Fibroblast of pulmonary artery (primary cell): Measurements from ENCODE around the gene RIBC2.

Source experiments
- DNase-seq: peaks from one replicate; pipeline ENCODE4 v3.0.0-alpha.2; 2010; ENCODE audit warnings: low read depth
- H3K4me3 ChIP-seq: replicated peaks from 2 replicates; pipeline ENCODE4 v1.5.1; 2011; ENCODE audit warnings: low read depth, mild to moderate bottlenecking, control low read depth, low read length, moderate library complexity
- CTCF ChIP-seq: IDR thresholded peaks from 2 replicates; pipeline ENCODE4 v1.5.1; 2011; ENCODE audit warnings: mild to moderate bottlenecking, control low read depth, low read length, inconsistent platforms; ENCODE audit errors: missing control alignments

The RIBC2 gene

GRCh38 chr22:45423524-45423923 is 10.0 kb downstream of the RIBC2 start:
- no peak overlapping the region for H3K4me3 ChIP-seq
- no peak for DNase-seq
- no peak for TF ChIP-seq CTCF

GRCh38 chr22:45424241-45424731 is 10.8 kb downstream of the RIBC2 start:
- no peak overlapping the region for H3K4me3 ChIP-seq
- no peak for DNase-seq
- TF ChIP-seq CTCF = no peak

GRCh38 chr22:45425101-45425500 is 11.6 kb downstream of the RIBC2 start:
- TF ChIP-seq CTCF = no peak
- DNase-seq = peak; percentile 29
- H3K4me3 ChIP-seq = no peak overlapping the region

DNA sequence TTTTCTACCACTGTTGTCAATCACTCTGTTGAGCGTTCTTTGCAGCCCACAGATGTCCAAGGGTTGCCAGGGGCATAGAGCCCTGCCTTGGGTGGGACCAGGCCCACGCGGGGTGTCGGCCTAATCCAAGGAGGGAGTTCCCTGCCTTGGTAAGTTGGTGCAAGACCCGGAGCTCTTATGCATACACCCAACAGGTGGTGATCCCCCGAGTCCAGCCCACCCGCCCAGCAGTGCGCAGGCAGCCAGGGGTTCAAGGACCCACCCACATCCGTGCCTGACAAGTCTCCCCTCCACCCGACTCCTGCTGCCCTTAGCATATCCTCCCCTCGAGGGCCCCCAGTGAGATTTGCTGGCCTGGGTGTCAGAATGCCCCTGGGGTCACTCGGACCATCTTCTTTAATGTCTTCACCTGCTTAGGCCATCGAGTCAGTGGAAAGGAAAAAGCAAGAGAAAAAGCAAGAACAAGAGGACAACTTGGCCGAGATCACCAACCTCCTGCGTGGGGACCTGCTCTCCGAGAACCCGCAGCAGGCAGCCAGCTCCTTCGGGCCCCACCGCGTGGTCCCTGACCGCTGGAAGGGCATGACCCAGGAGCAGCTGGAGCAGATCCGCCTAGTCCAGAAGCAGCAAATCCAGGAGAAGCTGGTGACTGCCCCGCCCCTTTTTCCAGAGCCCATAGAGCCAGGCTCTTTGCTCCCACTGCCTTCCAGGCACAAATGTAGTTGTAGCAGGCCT is 12.2 kb downstream of the RIBC2 start:
- no peak for DNase-seq
- no peak overlapping the region for H3K4me3 ChIP-seq
- no peak for TF ChIP-seq CTCF

- H3K4me3 ChIP-seq = no peak overlapping the region
- no peak for TF ChIP-seq CTCF
- no peak for DNase-seq
These were observed 12.9 kb downstream of the RIBC2 start for GRCh38 chr22:45426387-45426786.

DNA sequence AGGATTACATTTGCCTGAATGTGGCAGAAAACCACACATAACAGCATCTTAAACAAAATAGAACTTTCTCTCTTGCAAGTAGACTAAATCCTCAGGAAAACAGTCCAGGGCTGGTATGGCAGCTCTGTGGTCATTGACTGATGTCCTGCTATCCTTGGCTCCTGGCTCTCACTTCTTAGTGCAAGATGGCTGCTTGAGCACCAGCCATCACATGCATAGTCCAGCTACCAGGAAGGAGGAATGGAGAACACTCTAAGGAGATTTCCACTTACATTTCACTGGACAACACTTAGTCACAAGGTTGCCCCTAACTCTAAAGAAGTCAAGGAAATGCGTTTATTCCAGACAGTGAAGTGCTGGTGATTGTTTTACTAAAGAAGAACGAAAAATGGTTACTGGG is 13.6 kb downstream of the RIBC2 start:
- DNase-seq = no peak
- TF ChIP-seq CTCF = no peak
- no peak overlapping the region for H3K4me3 ChIP-seq
